Fibroblast of lung (primary cell): ENCODE data around the gene MID1. TPM values are rescaled to one million over a fixed set of nuclear protein-coding genes. Genes with fewer than 3 reads are reported as not detected.
A peak's percentile ranks its signal among the peaks of the same experiment; 100 is the strongest.

Experiments
- DNase-seq, 2 donors: peaks; one replicate each; pipeline versions ENCODE4 v3.0.0 to v3.0.0-alpha.2; 2010; ENCODE audit warnings: low read depth in 2 of 2
- H2AFZ ChIP-seq: 2 replicates; pipeline ENCODE4 v1.5.1; 2012; ENCODE audit warnings: low read length, control low read depth, inconsistent platforms
- H3K27ac ChIP-seq: 2 replicates; pipeline ENCODE4 v1.5.1; 2011; ENCODE audit warnings: low read length, control low read depth; ENCODE audit not compliant: insufficient read depth
- H3K27me3 ChIP-seq: 2 replicates; pipeline ENCODE4 v1.5.1; 2011; ENCODE audit warnings: mild to moderate bottlenecking, low read length; ENCODE audit not compliant: control insufficient read depth, insufficient read depth
- H3K36me3 ChIP-seq: 2 replicates; pipeline ENCODE4 v1.5.1; 2011; ENCODE audit warnings: low read length; ENCODE audit not compliant: control insufficient read depth, insufficient read depth
- H3K4me1 ChIP-seq: 2 replicates; pipeline ENCODE4 v1.5.1; 2011; ENCODE audit warnings: low read length; ENCODE audit not compliant: control insufficient read depth, insufficient read depth; ENCODE audit errors: extremely low read depth
- H3K4me2 ChIP-seq: 2 replicates; pipeline ENCODE4 v1.5.1; 2011; ENCODE audit warnings: low read length, control low read depth; ENCODE audit not compliant: insufficient read depth; ENCODE audit errors: extremely low read depth
- H3K4me3 ChIP-seq, 4 experiments: fragments of 200-600 bp in 1 of 4; sonication (generic) in 1 of 4; replicated peaks in 1 of 4; 2 replicates each; pipeline ENCODE4 v1.5.1; 2011 to 2016; ENCODE audit warnings: low read length in 4 of 4, low read depth in 3 of 4, mild to moderate bottlenecking in 3 of 4, control low read depth in 2 of 4, inconsistent platforms in 1 of 4, mixed read lengths in 1 of 4; ENCODE audit not compliant: insufficient read depth in 1 of 4; ENCODE audit errors: control extremely low read depth in 1 of 4
- H3K79me2 ChIP-seq: 2 replicates; pipeline ENCODE4 v1.5.1; 2012; ENCODE audit warnings: mild to moderate bottlenecking, low read length, inconsistent platforms; ENCODE audit not compliant: control insufficient read depth, insufficient read depth
- H3K9ac ChIP-seq: 2 replicates; pipeline ENCODE4 v1.5.1; 2011; ENCODE audit warnings: mild to moderate bottlenecking, low read length, control low read depth; ENCODE audit not compliant: insufficient read depth
- H3K9me3 ChIP-seq: 2 replicates; pipeline ENCODE4 v1.5.1; 2012; ENCODE audit warnings: low read depth, low read length; ENCODE audit not compliant: control insufficient read depth, insufficient read depth
- H4K20me1 ChIP-seq: 2 replicates; pipeline ENCODE4 v1.5.1; 2011; ENCODE audit warnings: low read length; ENCODE audit not compliant: control insufficient read depth, insufficient read depth; ENCODE audit errors: extremely low read depth
- CTCF ChIP-seq, 2 donors: IDR thresholded peaks in 1 of 2; conservative IDR thresholded peaks in 1 of 2; 1 replicate in 1 of 2; 2 replicates in 1 of 2; pipeline ENCODE4 v1.5.1; 2011 to 2012; ENCODE audit warnings: low read length in 2 of 2, control low read depth in 1 of 2, inconsistent platforms in 1 of 2, low read depth in 1 of 2, mild to moderate bottlenecking in 1 of 2
- EZH2 ChIP-seq: IDR thresholded peaks from 2 replicates; pipeline ENCODE4 v1.5.1; 2012; ENCODE audit warnings: low read length, control low read depth, mild to moderate bottlenecking; ENCODE audit errors: missing control alignments
- polyA plus RNA-seq, 2 donors: library from polyadenylated mRNA; depleted of rRNA in 1 of 2; stranded (reverse) in 1 of 2; unstranded in 1 of 2; fragments of >200 nt; gene quantifications; 2 replicates each; pipeline ENCODE4 v1.2.1, GENCODE V29; 2011 to 2012; ENCODE audit warnings: missing spikeins in 1 of 2
- total RNA-seq: library from RNA; depleted of rRNA; stranded (reverse); fragments of >200 nt; gene quantifications from 2 replicates; pipeline ENCODE4 v1.2.1, GENCODE V29; 2014

MID1 gene
- total and polyA plus RNA-seq, 2 donors (not counting 1 experiment from before 2014, with no cell fraction given): 20.3 to 27.7 TPM

DNA sequence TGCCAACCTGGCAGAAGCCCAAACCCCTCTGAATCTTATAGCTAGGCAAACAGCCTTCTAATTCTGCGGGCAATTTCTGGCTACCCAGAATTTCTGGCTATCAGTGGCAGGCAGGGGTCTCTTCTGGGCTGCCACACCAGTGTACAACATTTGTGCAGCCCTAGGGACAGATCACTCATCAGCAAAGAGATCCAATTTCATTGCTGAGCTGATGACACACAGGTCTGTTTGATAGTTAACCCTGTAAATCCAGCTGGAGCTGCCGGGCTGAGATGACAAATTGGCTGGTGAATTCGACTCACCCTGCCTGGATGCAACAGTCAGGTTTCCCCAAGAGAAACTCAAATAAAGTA, 2.4 kb downstream of the MID1 start:
- H3K4me3 ChIP-seq: peak overlapping the region; percentile 49 to 89 (median 64)
- no peaks in the 10 kb centered on the region for H3K27me3 ChIP-seq
- no peak overlapping the region for H2AFZ ChIP-seq
- H4K20me1 ChIP-seq: no peaks in the 10 kb centered on the region
- peak overlapping the region; percentile 81 for H3K4me2 ChIP-seq
- H3K9ac ChIP-seq: no peak overlapping the region
- peak in 1 of 2 donors; percentile 66 for DNase-seq
- no peak for TF ChIP-seq CTCF (conservative IDR thresholded peaks at IDR 0.05 in 1 of 2, IDR thresholded peaks at IDR 0.05 in 1 of 2; ENCODE audit: low read depth in 1 of 2, low read length in 2 of 2)
- TF ChIP-seq EZH2: no peak
- peaks cover 2% of the 10 kb centered on the region for H3K4me1 ChIP-seq
- no peaks in the 10 kb centered on the region for H3K36me3 ChIP-seq
- H3K27ac ChIP-seq: no peak overlapping the region
- H3K9me3 ChIP-seq: no peaks in the 10 kb centered on the region
- peaks cover 54% of the 10 kb centered on the region for H3K79me2 ChIP-seq

GRCh38 chrX:10617186-10617998, 3.0 kb downstream of the MID1 start:
- H3K79me2 ChIP-seq: peaks cover 54% of the 10 kb centered on the region
- H3K9ac ChIP-seq: no peak overlapping the region
- H3K4me1 ChIP-seq: peaks cover 2% of the 10 kb centered on the region
- H3K9me3 ChIP-seq: no peaks in the 10 kb centered on the region
- H3K4me2 ChIP-seq: peak overlapping the region; percentile 81
- DNase-seq: peak in 1 of 2 donors; percentile 14
- no peak overlapping the region for H3K27ac ChIP-seq
- no peaks in the 10 kb centered on the region for H3K27me3 ChIP-seq
- no peaks in the 10 kb centered on the region for H4K20me1 ChIP-seq
- H3K4me3 ChIP-seq: peak overlapping the region; percentile 49 to 89 (median 64)
- TF ChIP-seq CTCF (conservative IDR thresholded peaks at IDR 0.05 in 1 of 2, IDR thresholded peaks at IDR 0.05 in 1 of 2; ENCODE audit: low read depth in 1 of 2, low read length in 2 of 2) (no peak), EZH2 (no peak)
- H2AFZ ChIP-seq: no peak overlapping the region
- H3K36me3 ChIP-seq: no peaks in the 10 kb centered on the region

DNA sequence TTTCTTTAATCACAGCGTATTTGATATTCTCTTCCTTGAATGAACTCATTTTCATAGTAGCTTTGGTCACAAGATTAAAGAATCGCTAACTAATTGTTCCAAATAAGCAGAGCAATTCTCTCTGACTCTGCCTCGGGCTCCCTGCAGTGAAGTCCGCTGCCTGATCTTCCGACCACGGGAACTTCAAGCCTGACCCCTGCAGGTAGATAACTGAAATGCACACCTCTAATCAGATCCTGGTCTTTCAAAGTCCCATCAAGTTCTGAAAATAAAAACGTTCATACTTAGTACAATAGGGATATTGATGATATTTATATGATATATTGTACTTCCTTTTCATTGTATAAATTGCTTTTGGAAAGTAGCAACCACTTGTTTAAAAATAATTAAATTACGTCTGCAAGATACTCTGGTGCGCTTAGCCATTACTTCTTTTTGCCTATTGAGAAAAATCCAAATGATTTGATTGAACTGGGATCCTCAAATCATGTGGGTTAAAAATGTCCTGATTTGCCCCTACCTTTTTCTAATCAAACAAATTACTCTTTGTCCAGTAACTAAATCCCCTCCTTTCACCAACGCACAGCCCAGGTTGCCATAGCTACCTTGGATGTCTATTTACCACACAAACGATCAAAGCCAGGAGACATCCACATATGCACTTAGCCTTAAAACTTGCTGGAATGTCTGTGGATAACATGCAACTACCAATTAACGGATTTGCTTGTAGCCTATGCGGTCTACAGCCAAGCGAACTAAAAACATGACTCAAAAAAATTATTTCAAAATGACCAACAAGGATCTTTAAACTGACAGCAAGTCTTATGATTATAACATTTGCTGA, 4.2 kb downstream of the MID1 start:
- peak; percentile 71 to 73 for DNase-seq
- Histone ChIP-seq H3K36me3 (no peaks in the 10 kb centered on the region), H3K27ac (peak overlapping the region; percentile 34), H3K79me2 (peaks cover 58% of the 10 kb centered on the region), H3K27me3 (no peaks in the 10 kb centered on the region), H3K4me3 (peak overlapping the region in 2 of 4 experiments; percentile 39 to 67), H3K4me2 (peak overlapping the region; percentile 58), H2AFZ (no peak overlapping the region), H3K9ac (no peak overlapping the region), H3K4me1 (peaks cover 2% of the 10 kb centered on the region), H4K20me1 (no peaks in the 10 kb centered on the region), H3K9me3 (no peaks in the 10 kb centered on the region)
- TF ChIP-seq EZH2: no peak
- TF ChIP-seq CTCF (conservative IDR thresholded peaks at IDR 0.05 in 1 of 2, IDR thresholded peaks at IDR 0.05 in 1 of 2; ENCODE audit: low read depth in 1 of 2, low read length in 2 of 2): peak; percentile 58 to 64
